ENCODE measurements around the gene IGF2BP3.

DNA sequence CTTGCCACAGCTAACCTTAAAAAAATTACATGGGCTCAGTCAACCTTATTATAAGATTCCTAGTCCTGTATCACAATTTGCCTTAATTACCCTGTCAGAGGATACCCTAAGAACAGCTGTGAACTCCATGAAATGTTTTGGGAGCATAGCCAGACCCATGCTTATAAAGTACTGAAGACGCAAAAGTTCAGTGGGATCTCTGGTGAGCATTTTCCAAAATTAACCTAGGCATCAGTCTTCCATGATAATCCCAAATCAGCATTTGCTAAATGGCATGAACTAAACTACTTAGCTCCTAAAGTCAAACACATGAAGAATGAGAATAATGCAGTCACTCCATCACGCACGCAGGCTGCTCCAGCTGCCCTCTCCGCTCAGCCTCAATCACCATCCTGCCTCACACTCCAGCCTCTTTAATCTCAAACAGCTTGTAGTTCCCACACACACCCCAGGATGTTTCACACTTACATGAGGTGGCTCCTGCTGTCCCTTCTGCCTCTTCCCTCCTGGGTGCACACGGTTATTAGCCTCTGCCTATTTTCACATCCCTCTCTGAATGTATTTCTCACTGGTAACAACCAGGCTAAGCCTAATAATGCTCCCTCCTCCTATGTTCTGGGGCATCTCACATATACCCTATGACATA is 15.3 kb downstream of the IGF2BP3 start:
- no peak for TF ChIP-seq CTCF (conservative IDR thresholded peaks at IDR 0.05; ENCODE audit: low read depth, low read length)
- TF ChIP-seq EZH2 (IDR thresholded peaks at IDR 0.05; ENCODE audit: borderline replicate concordance, low read depth, low read length, poor library complexity, severe bottlenecking): no peak
